HepG2 (cell line): Measurements from ENCODE around the gene SDF2. TPM values are rescaled to one million over a fixed set of nuclear protein-coding genes. Genes with fewer than 3 reads are reported as not detected.
A peak's percentile ranks its signal among the peaks of the same experiment; 100 is the strongest.

Experiments used
- KDM1A ChIP-seq: IDR thresholded peaks from 2 replicates; pipeline ENCODE4 v1.6.1; 2016; ENCODE audit warnings: missing compliant biosample characterization
- KDM5B ChIP-seq: sonication (generic); formaldehyde crosslinking; IDR thresholded peaks from 2 replicates; pipeline ENCODE4 v1.4.0; 2020; ENCODE audit warnings: missing genetic modification reagents, mild to moderate bottlenecking, borderline replicate concordance
- PITX1 ChIP-seq: sonication (generic); formaldehyde crosslinking; IDR thresholded peaks from 2 replicates; pipeline ENCODE4 v1.5.1; 2020; ENCODE audit warnings: mild to moderate bottlenecking, missing genetic modification reagents
- REPIN1 ChIP-seq: sonication (generic); formaldehyde crosslinking; IDR thresholded peaks from 2 replicates; pipeline ENCODE4 v1.8.0; 2022; ENCODE audit warnings: missing genetic modification reagents, low read depth, mild to moderate bottlenecking, borderline replicate concordance
- RFX5 ChIP-seq: IDR thresholded peaks from 2 replicates; pipeline ENCODE4 v1.6.1; 2011; ENCODE audit warnings: low read depth, low read length, improper control_type of control experiment
- SP1 ChIP-seq, 2 experiments: fragments of 450-650 bp in 1 of 2; sonication (generic) in 1 of 2; formaldehyde crosslinking in 1 of 2; IDR thresholded peaks; 2 replicates each; pipeline versions ENCODE4 v1.4.0 to v1.6.1; 2016 to 2020; ENCODE audit warnings: missing genetic modification reagents in 1 of 2
- ZNF260 ChIP-seq: sonication (generic); formaldehyde crosslinking; IDR thresholded peaks from 2 replicates; pipeline ENCODE4 v1.4.0; 2020; ENCODE audit warnings: missing genetic modification reagents, low read depth, mild to moderate bottlenecking, borderline replicate concordance
- ZNF333 ChIP-seq: sonication (generic); formaldehyde crosslinking; IDR thresholded peaks from 2 replicates; pipeline ENCODE4 v1.4.0; 2020; ENCODE audit warnings: mild to moderate bottlenecking, missing genetic modification reagents, borderline replicate concordance
- ZNF337 ChIP-seq: sonication (generic); formaldehyde crosslinking; IDR thresholded peaks from 2 replicates; pipeline ENCODE4 v1.5.1; 2020; ENCODE audit warnings: missing genetic modification reagents, low read depth, mild to moderate bottlenecking, borderline replicate concordance
- ZNF350 ChIP-seq: sonication (generic); formaldehyde crosslinking; IDR thresholded peaks from 2 replicates; pipeline ENCODE4 v1.4.0; 2020; ENCODE audit warnings: mild to moderate bottlenecking, low read depth, missing genetic modification reagents, borderline replicate concordance
- ZNF556 ChIP-seq: sonication (generic); formaldehyde crosslinking; IDR thresholded peaks from 2 replicates; pipeline ENCODE4 v1.4.0; 2020; ENCODE audit warnings: mild to moderate bottlenecking, missing genetic modification reagents, borderline replicate concordance
- ZNF616 ChIP-seq: sonication (generic); formaldehyde crosslinking; IDR thresholded peaks from 2 replicates; pipeline ENCODE4 v1.5.0; 2020; ENCODE audit warnings: low read depth, mild to moderate bottlenecking, missing genetic modification reagents
- ZNF841 ChIP-seq: sonication (generic); formaldehyde crosslinking; IDR thresholded peaks from 2 replicates; pipeline ENCODE4 v1.8.1; 2023; ENCODE audit warnings: missing genetic modification reagents, borderline replicate concordance
- polyA plus RNA-seq, 8 experiments: library from polyadenylated mRNA; depleted of rRNA in 3 of 8; stranded (reverse) in 7 of 8; unstranded in 1 of 8; fragments of >200 nt; fragmentation: Illumina TruSeq in 4 of 8; extraction: Trizol in 4 of 8; gene quantifications; 2 replicates each; pipeline versions ENCODE4 v1.2.1 to v1.2.3, GENCODE V29; 2011 to 2016; ENCODE audit warnings: low read depth in 4 of 8, missing spikeins in 1 of 8, mixed read lengths in 1 of 8; ENCODE audit not compliant: insufficient read depth in 1 of 8
- total RNA-seq, 5 experiments: library from RNA; depleted of rRNA; stranded (reverse); fragments of >200 nt; fragmentation: Illumina TruSeq; extraction: Trizol; gene quantifications; 2 replicates each; pipeline ENCODE4 v1.2.3, GENCODE V29; 2016; ENCODE audit warnings: low read depth in 1 of 5
- TF ChIP-seq, protein P1 (sequence below): sonication (generic); formaldehyde crosslinking; IDR thresholded peaks from 2 replicates; pipeline ENCODE4 v1.9.0; 2021; ENCODE audit warnings: mild to moderate bottlenecking, missing genetic modification reagents
- TF ChIP-seq, protein P2 (sequence below): sonication (generic); formaldehyde crosslinking; IDR thresholded peaks from 2 replicates; pipeline ENCODE4 v1.5.0; 2020; ENCODE audit warnings: mild to moderate bottlenecking, missing genetic modification reagents, moderate library complexity
- TF ChIP-seq, protein P3 (sequence below): sonication (generic); formaldehyde crosslinking; IDR thresholded peaks from 2 replicates; pipeline ENCODE4 v1.8.1; 2023; ENCODE audit warnings: missing genetic modification reagents, inconsistent platforms, borderline replicate concordance
- TF ChIP-seq, protein P4 (sequence below): sonication (generic); formaldehyde crosslinking; IDR thresholded peaks from 2 replicates; pipeline ENCODE4 v1.4.0; 2020; ENCODE audit warnings: missing genetic modification reagents

SDF2 gene
- total and polyA plus RNA-seq, 2 of the 13 experiments (the other 11 are each of a cell fraction or from before 2014, with no cell fraction given), result 58.2 to 58.4 TPM

DNA sequence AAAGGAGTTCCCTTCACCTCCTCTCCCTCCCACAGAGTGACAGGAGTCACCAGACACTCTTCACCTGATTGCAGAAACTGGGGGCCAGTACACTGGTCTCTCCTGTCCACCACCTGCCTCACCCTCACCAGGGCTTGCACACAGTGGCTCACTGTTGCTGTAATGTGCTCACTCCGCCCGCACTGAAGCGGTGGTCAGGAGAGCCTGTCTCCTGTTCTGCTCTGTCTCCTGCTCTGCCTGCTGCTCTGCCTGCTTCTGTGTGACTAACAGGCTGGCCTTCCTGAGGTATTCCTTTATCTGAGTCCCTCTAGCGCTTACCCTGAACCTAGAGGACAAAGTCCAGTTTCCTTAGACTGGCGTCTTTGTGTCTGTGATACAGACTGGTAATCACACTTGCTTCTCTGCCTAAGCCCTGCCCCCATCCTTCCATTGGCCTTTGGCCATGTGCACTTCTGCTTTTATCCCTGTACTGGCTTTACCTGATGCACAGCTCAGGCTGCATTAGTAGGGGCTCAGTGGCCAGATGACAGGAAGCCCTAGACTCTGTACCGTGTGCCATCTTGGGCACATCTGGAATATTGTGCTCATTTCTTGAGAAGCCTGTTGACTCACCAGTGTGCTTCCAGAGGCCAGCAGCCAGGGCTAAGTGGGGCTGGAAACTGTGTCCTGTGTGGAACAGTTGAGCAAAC, 36.7 kb upstream of the SDF2 start (continued):
- TF ChIP-seq, protein P1, sequence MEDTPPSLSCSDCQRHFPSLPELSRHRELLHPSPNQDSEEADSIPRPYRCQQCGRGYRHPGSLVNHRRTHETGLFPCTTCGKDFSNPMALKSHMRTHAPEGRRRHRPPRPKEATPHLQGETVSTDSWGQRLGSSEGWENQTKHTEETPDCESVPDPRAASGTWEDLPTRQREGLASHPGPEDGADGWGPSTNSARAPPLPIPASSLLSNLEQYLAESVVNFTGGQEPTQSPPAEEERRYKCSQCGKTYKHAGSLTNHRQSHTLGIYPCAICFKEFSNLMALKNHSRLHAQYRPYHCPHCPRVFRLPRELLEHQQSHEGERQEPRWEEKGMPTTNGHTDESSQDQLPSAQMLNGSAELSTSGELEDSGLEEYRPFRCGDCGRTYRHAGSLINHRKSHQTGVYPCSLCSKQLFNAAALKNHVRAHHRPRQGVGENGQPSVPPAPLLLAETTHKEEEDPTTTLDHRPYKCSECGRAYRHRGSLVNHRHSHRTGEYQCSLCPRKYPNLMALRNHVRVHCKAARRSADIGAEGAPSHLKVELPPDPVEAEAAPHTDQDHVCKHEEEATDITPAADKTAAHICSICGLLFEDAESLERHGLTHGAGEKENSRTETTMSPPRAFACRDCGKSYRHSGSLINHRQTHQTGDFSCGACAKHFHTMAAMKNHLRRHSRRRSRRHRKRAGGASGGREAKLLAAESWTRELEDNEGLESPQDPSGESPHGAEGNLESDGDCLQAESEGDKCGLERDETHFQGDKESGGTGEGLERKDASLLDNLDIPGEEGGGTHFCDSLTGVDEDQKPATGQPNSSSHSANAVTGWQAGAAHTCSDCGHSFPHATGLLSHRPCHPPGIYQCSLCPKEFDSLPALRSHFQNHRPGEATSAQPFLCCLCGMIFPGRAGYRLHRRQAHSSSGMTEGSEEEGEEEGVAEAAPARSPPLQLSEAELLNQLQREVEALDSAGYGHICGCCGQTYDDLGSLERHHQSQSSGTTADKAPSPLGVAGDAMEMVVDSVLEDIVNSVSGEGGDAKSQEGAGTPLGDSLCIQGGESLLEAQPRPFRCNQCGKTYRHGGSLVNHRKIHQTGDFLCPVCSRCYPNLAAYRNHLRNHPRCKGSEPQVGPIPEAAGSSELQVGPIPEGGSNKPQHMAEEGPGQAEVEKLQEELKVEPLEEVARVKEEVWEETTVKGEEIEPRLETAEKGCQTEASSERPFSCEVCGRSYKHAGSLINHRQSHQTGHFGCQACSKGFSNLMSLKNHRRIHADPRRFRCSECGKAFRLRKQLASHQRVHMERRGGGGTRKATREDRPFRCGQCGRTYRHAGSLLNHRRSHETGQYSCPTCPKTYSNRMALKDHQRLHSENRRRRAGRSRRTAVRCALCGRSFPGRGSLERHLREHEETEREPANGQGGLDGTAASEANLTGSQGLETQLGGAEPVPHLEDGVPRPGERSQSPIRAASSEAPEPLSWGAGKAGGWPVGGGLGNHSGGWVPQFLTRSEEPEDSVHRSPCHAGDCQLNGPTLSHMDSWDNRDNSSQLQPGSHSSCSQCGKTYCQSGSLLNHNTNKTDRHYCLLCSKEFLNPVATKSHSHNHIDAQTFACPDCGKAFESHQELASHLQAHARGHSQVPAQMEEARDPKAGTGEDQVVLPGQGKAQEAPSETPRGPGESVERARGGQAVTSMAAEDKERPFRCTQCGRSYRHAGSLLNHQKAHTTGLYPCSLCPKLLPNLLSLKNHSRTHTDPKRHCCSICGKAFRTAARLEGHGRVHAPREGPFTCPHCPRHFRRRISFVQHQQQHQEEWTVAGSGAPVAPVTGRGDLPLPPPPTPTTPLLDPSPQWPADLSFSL (CRISPR knock-in tag), result no peak
- TF ChIP-seq, protein P2, sequence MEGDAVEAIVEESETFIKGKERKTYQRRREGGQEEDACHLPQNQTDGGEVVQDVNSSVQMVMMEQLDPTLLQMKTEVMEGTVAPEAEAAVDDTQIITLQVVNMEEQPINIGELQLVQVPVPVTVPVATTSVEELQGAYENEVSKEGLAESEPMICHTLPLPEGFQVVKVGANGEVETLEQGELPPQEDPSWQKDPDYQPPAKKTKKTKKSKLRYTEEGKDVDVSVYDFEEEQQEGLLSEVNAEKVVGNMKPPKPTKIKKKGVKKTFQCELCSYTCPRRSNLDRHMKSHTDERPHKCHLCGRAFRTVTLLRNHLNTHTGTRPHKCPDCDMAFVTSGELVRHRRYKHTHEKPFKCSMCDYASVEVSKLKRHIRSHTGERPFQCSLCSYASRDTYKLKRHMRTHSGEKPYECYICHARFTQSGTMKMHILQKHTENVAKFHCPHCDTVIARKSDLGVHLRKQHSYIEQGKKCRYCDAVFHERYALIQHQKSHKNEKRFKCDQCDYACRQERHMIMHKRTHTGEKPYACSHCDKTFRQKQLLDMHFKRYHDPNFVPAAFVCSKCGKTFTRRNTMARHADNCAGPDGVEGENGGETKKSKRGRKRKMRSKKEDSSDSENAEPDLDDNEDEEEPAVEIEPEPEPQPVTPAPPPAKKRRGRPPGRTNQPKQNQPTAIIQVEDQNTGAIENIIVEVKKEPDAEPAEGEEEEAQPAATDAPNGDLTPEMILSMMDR (CRISPR knock-in tag), result peak; percentile 46
- no peak for TF ChIP-seq RFX5
- TF ChIP-seq ZNF260 (CRISPR knock-in tag), result no peak
- TF ChIP-seq ZNF841 (CRISPR knock-in tag), result 0 out of 2 replicates have a peak, but pooled peaks have one; percentile 42
- no peak for TF ChIP-seq ZNF616 (CRISPR knock-in tag)
- peak; percentile 43; the same call in 1 of the 2 replicates for TF ChIP-seq KDM5B
- TF ChIP-seq, protein P3, sequence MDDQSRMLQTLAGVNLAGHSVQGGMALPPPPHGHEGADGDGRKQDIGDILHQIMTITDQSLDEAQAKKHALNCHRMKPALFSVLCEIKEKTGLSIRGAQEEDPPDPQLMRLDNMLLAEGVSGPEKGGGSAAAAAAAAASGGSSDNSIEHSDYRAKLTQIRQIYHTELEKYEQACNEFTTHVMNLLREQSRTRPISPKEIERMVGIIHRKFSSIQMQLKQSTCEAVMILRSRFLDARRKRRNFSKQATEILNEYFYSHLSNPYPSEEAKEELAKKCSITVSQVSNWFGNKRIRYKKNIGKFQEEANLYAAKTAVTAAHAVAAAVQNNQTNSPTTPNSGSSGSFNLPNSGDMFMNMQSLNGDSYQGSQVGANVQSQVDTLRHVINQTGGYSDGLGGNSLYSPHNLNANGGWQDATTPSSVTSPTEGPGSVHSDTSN (CRISPR knock-in tag), result no peak
- TF ChIP-seq, protein P4, sequence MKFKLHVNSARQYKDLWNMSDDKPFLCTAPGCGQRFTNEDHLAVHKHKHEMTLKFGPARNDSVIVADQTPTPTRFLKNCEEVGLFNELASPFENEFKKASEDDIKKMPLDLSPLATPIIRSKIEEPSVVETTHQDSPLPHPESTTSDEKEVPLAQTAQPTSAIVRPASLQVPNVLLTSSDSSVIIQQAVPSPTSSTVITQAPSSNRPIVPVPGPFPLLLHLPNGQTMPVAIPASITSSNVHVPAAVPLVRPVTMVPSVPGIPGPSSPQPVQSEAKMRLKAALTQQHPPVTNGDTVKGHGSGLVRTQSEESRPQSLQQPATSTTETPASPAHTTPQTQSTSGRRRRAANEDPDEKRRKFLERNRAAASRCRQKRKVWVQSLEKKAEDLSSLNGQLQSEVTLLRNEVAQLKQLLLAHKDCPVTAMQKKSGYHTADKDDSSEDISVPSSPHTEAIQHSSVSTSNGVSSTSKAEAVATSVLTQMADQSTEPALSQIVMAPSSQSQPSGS (CRISPR knock-in tag), result peak; percentile 90
- peak; percentile 89 for TF ChIP-seq PITX1 (CRISPR knock-in tag)
- peak; percentile 71; the same call in 1 of the 2 replicates for TF ChIP-seq ZNF556 (CRISPR knock-in tag)
- no peak for TF ChIP-seq ZNF333 (CRISPR knock-in tag)
- TF ChIP-seq KDM1A (CRISPR knock-in tag), result no peak
- TF ChIP-seq ZNF350, result peak; percentile 83
- TF ChIP-seq SP1 (IDR thresholded peaks at IDR 0.05), result no peak
- peak; percentile 39; the same call in 1 of the 2 replicates for TF ChIP-seq SP1 (CRISPR knock-in tag; IDR thresholded peaks at IDR 0.05)
- TF ChIP-seq REPIN1 (CRISPR knock-in tag), result peak; percentile 86; the same call in 1 of the 2 replicates
- no peak for TF ChIP-seq ZNF337 (CRISPR knock-in tag)
